Upper lobe of left lung (tissue), 6 donors: Measurements from ENCODE around the gene PIM3. TPM values are rescaled to one million over a fixed set of nuclear protein-coding genes. Genes with fewer than 3 reads are reported as not detected.
A peak's percentile ranks its signal among the peaks of the same experiment; 100 is the strongest.

Source experiments
- ATAC-seq, 2 donors: fragments of 200-7000 bp; cut with Tn5 transposase; one replicate each; pipeline ENCODE4 v1.9.1; 2022; ENCODE audit warnings: mild to moderate bottlenecking in 2 of 2, moderate library complexity in 2 of 2; ENCODE audit not compliant: low FRiP score in 2 of 2
- DNase-seq, 2 donors: peaks; one replicate each; pipeline ENCODE4 v3.0.0-alpha.2; 2019 to 2020
- H3K27ac ChIP-seq, 4 donors: fragments of 200-600 bp; sonication (generic); one replicate each; pipeline ENCODE4 v1.5.1; 2016 to 2019
- H3K27me3 ChIP-seq, 4 donors: fragments of 200-600 bp; sonication (generic); one replicate each; pipeline ENCODE4 v1.5.1; 2017 to 2019
- H3K36me3 ChIP-seq, 4 donors: fragments of 200-600 bp; sonication (generic); one replicate each; pipeline ENCODE4 v1.5.1; 2016 to 2019
- H3K4me1 ChIP-seq, 4 donors: fragments of 200-600 bp; sonication (generic); one replicate each; pipeline ENCODE4 v1.5.1; 2018 to 2019
- H3K4me3 ChIP-seq, 4 donors: fragments of 200-600 bp; sonication (generic); one replicate each; pipeline ENCODE4 v1.5.1; 2017 to 2019; ENCODE audit warnings: mild to moderate bottlenecking in 2 of 4, moderate library complexity in 1 of 4
- H3K9me3 ChIP-seq, 4 donors: fragments of 200-600 bp; sonication (generic); one replicate each; pipeline ENCODE4 v1.5.1; 2018 to 2019
- EP300 ChIP-seq, 4 donors: sonication (generic); formaldehyde crosslinking; IDR thresholded peaks; one replicate each; pipeline ENCODE4 v1.5.1; 2017; ENCODE audit warnings: antibody characterized with exemption in 4 of 4, control low read depth in 2 of 4
- POLR2A ChIP-seq, 4 donors: fragments of 450-650 bp; IDR thresholded peaks; one replicate each; pipeline ENCODE4 v1.5.1; 2016 to 2017; ENCODE audit warnings: antibody characterized with exemption in 4 of 4, mild to moderate bottlenecking in 2 of 4
- POLR2AphosphoS5 ChIP-seq, 2 donors: sonication (generic); formaldehyde crosslinking; IDR thresholded peaks; one replicate each; pipeline ENCODE4 v1.5.1; 2017; ENCODE audit warnings: antibody characterized with exemption in 2 of 2
- WGBS, 2 donors: methylation state at CpG; one replicate each; pipeline ENCODE4 v1.1.5; 2017 to 2018; 5-methylcytosine and 5-hydroxymethylcytosine counted together
- total RNA-seq, 6 donors: library from RNA; depleted of rRNA in 4 of 6; stranded (reverse); fragments of >200 nt in 4 of 6; gene quantifications; one replicate each; pipeline versions ENCODE4 v1.1.0 to v1.2.1, GENCODE V29; 2016 to 2021
- TF ChIP-seq, protein P1 (sequence below), 6 experiments: fragments of 450-650 bp in 4 of 6; fragments of 200-600 bp in 2 of 6; sonication (generic) in 2 of 6; IDR thresholded peaks; one replicate each; pipeline ENCODE4 v1.5.1; 2016 to 2019; ENCODE audit warnings: antibody characterized with exemption in 6 of 6
- donor health status: DM: no; HTN: no; CAD: no; lungs with moderate emphysema.
- donor health status: DM: no; HTN: yes; CAD: no; lungs with severe emphysema.

The PIM3 gene
- total RNA-seq, 6 donors from 2014 or later = 131 to 246 (median 156) TPM

DNA sequence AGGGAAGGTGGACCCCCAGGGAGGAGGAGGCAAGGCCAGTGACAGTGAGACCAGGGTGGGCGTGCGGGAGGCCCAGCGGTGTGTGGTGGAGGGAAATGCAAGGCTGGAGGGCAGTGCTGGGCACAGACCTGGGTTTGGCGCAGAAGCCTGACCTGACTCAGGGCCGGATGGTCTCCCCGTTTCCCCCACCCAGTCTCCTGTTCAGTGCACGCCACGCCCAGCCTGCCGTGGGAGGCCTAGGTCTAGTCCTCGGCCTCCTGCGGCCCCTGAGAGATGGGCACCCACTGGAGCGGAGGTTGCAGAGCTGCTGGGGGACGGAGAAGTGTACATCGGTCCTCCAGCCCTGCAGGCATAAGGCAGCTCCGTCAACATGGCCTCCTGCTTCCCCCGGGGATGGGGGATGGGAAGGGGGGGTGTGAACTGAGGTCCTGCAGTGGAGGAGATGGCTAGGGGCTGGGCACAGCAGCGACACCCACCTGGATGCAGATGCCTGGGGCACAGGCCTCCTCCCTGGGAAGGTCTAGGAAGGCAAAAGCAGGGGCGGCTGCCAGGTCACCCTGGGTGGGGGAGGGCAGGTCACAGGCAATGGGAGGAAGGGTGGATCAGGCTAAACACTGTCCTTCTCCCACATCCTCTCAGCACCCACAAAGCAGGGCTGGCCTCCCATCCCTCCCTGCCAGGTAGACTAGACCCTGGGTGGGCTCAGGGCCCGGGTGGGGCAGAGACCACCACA lies 36.1 kb downstream of the PIM3 start:
- Histone ChIP-seq H3K9me3 (no peaks in the 10 kb centered on the region), H3K4me1 (peaks cover 10 to 23% (median 11%) of the 10 kb centered on the region in 4 donors), H3K27ac (no peak overlapping the region), H3K4me3 (no peak overlapping the region), H3K27me3 (peaks cover 0 to 10% (median 1%) of the 10 kb centered on the region in 4 donors), H3K36me3 (no peaks in the 10 kb centered on the region)
- DNase-seq (peak in 1 of 2 donors; percentile 70), ATAC-seq (no peak)
- TF ChIP-seq, protein P1, sequence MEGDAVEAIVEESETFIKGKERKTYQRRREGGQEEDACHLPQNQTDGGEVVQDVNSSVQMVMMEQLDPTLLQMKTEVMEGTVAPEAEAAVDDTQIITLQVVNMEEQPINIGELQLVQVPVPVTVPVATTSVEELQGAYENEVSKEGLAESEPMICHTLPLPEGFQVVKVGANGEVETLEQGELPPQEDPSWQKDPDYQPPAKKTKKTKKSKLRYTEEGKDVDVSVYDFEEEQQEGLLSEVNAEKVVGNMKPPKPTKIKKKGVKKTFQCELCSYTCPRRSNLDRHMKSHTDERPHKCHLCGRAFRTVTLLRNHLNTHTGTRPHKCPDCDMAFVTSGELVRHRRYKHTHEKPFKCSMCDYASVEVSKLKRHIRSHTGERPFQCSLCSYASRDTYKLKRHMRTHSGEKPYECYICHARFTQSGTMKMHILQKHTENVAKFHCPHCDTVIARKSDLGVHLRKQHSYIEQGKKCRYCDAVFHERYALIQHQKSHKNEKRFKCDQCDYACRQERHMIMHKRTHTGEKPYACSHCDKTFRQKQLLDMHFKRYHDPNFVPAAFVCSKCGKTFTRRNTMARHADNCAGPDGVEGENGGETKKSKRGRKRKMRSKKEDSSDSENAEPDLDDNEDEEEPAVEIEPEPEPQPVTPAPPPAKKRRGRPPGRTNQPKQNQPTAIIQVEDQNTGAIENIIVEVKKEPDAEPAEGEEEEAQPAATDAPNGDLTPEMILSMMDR (IDR thresholded peaks at IDR 0.05) = no peak
- no peak for TF ChIP-seq POLR2AphosphoS5 (IDR thresholded peaks at IDR 0.05)
- TF ChIP-seq POLR2A (IDR thresholded peaks at IDR 0.05) = no peak
- TF ChIP-seq EP300 (IDR thresholded peaks at IDR 0.05) = no peak
- 82 to 87% methylated on average over 10 to 19 of the region's 19 CpGs for WGBS, 2 donors

DNA sequence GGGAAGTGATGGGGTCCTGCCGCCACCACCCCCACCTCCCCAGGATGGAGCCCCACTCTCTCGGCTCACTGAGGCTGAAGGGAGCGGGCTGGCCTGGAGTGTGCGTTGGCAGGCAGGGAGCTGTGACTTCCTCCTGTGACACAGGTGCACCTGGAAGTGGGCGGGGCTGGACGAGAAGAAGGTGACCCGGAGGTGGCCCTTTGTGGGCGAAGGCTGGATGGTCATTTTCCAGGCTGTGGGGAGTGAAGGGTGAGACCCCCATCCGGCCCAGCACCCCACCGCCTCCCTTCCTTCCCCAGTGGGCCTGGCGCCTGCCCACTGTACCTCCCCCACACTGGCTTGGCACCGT lies 36.7 kb downstream of the PIM3 start:
- DNase-seq (peak; percentile 41 to 54), ATAC-seq (no peak)
- H3K27ac ChIP-seq = no peak overlapping the region
- peaks cover 10 to 23% (median 11%) of the 10 kb centered on the region in 4 donors for H3K4me1 ChIP-seq
- WGBS, 2 donors = 79 to 87% methylated on average over 10 to 12 of the region's 12 CpGs
- H3K4me3 ChIP-seq = no peak overlapping the region
- H3K27me3 ChIP-seq = peaks cover 0 to 10% (median 1%) of the 10 kb centered on the region in 4 donors
- TF ChIP-seq POLR2A (IDR thresholded peaks at IDR 0.05) = no peak
- no peaks in the 10 kb centered on the region for H3K36me3 ChIP-seq
- H3K9me3 ChIP-seq = no peaks in the 10 kb centered on the region

DNA sequence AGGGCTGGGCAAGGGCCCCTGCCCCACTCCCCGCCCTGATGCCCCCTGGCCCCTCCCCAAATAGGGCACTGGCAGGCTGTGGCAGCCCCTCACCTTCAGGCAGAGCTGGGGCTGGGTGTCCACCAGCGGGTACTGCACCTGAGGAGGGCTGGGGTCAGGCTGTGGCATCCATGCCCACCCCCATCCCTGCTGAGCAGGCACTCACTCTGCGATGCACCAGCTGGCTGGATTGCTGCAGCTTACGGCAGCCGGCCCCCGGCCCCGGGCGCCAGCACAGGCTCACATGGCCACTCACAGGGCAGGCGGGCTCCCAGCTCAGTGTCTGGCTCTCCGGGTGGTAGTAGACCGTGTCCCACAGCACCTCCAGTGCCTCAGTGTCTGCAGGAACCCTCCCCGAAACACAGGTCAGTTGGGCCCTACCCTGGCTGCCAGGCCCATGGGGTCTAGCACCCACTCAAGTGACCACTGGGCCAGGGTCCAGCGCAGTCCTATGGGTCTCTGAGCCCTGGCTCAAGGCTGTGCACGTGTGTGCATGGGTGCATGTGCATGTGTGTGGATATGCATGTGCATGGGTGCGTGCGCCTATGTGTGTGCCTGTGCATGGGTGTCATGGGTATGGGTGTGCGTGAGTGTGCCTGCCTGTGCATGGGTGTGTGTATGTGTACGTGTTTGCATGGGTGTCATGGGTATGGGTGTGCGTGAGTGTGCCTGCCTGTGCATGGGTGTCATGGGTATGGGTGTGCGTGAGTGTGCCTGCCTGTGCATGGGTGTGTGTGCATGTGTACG lies 37.6 kb downstream of the PIM3 start:
- DNase-seq = peak in 1 of 2 donors; percentile 69
- H3K9me3 ChIP-seq = no peaks in the 10 kb centered on the region
- no peak overlapping the region for H3K27ac ChIP-seq
- no peak overlapping the region for H3K4me3 ChIP-seq
- ATAC-seq = no peak
- WGBS, 2 donors = 95 to 100% methylated on average over 6 to 14 of the region's 21 CpGs
- peaks cover 8 to 20% (median 10%) of the 10 kb centered on the region in 4 donors for H3K4me1 ChIP-seq
- peaks cover 0 to 10% (median 1%) of the 10 kb centered on the region in 4 donors for H3K27me3 ChIP-seq
- H3K36me3 ChIP-seq = no peaks in the 10 kb centered on the region
- no peak for TF ChIP-seq EP300 (IDR thresholded peaks at IDR 0.05)
- TF ChIP-seq POLR2AphosphoS5 (IDR thresholded peaks at IDR 0.05) = no peak
- TF ChIP-seq POLR2A (IDR thresholded peaks at IDR 0.05) = no peak
- TF ChIP-seq, protein P1 (IDR thresholded peaks at IDR 0.05) = no peak

DNA sequence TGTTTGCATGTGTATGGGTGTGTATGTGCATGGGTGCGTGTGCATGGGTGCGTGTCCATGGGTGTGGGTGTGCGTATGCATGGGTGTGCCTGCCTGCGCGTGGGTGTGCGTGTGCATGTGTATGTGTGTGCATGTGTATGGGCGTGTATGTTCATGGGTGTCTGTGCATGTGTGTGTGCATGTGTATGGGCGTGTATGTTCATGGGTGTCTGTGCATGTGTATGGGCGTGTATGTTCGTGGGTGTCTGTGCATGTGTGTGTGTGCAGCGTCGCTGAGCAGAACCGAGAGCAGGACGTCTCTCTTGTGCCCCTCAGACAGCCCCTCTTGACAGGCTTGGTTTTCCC lies 38.1 kb downstream of the PIM3 start:
- no peaks in the 10 kb centered on the region for H3K9me3 ChIP-seq

More for the DNA sequence above, 38.1 kb downstream of the PIM3 start:
- peak in 1 of 2 donors; percentile 34 for DNase-seq
- H3K36me3 ChIP-seq = no peaks in the 10 kb centered on the region
- peaks cover 0 to 10% (median 1%) of the 10 kb centered on the region in 4 donors for H3K27me3 ChIP-seq
- no peak overlapping the region for H3K4me3 ChIP-seq
- ATAC-seq = no peak
- peaks cover 2 to 15% (median 4%) of the 10 kb centered on the region in 4 donors for H3K4me1 ChIP-seq
- TF ChIP-seq EP300 (IDR thresholded peaks at IDR 0.05) (no peak), POLR2AphosphoS5 (IDR thresholded peaks at IDR 0.05) (no peak), POLR2A (IDR thresholded peaks at IDR 0.05) (no peak)
- TF ChIP-seq, protein P1 (IDR thresholded peaks at IDR 0.05) = no peak
- 92 to 93% methylated on average over 12 to 14 of the region's 14 CpGs for WGBS, 2 donors
- no peak overlapping the region for H3K27ac ChIP-seq
